GM18951 (cell line): ENCODE results near the gene GFRA1.

Experiments used
- POLR2A ChIP-seq: IDR thresholded peaks from 4 replicates; pipeline ENCODE4 v1.6.1; 2011; ENCODE audit warnings: mild to moderate bottlenecking; ENCODE audit not compliant: insufficient read length, insufficient read depth; ENCODE audit errors: extremely low read depth
- in situ Hi-C: fragments of 300-500 bp; cut with MboI; formaldehyde crosslinking; loops from one replicate; pipeline ENCODE4 v1.12.0; 2022; ENCODE audit warnings: low sequenced_read_pairs, mixed read lengths, inconsistent platforms; ENCODE audit not compliant: unreplicated experiment

Gene GFRA1

DNA sequence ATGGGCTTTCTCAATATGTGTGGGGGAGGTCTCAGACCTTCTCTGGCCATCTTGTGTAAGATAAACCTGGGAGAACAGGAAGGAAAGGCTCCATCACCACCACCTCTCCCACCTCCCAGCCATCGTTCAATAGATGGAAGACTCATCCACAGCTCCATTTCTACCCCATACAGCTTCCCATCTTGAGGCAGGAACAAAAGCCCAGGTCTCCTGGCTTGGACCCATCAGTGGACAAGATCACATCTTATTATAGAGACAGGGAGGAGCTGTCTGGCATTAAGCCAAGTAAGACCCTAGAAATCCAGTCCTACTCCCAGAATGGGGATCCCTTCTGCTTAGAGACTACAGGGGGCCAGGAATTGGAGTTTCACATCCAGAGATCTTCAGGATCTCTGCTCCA, 150.3 kb downstream of the GFRA1 start:
- in situ Hi-C loops, result no loop called here
- TF ChIP-seq POLR2A, result no peak

GRCh38 chr10:116121640-116122525, 151.1 kb downstream of the GFRA1 start:
- TF ChIP-seq POLR2A, result no peak

GRCh38 chr10:116120688-116121455, 152.1 kb downstream of the GFRA1 start:
- in situ Hi-C loops, result no loop called here
- TF ChIP-seq POLR2A, result no peak

More at GRCh38 chr10:116121640-116122525, 151.1 kb downstream of the GFRA1 start:
- in situ Hi-C loops, result no loop called here

DNA sequence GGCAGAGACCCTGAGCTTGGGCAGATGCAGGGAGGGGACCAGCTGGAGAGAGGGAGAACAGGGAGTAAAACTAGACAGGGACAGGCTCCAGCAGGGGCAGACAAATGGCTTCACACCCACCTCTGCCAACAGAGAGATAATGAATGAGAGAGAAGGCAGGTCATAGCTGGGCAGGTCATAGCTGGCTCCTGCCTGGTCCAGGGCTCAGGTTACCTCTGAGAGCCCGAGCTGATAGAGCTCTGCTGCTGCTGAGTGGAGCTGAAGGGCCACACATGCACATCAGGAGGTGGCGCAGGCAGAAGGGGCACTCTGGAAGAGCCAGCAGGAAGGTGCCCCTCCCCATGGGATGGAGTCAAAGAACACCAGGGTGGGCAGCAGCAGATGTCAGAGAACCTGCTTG, 154.2 kb downstream of the GFRA1 start:
- in situ Hi-C loops, result no loop called here

GRCh38 chr10:116115797-116116196, 157.2 kb downstream of the GFRA1 start:
- TF ChIP-seq POLR2A, result no peak
- in situ Hi-C loops, result no loop called here

More for the DNA sequence above, 154.2 kb downstream of the GFRA1 start:
- TF ChIP-seq POLR2A, result no peak

GRCh38 chr10:116115036-116115641, 157.9 kb downstream of the GFRA1 start:
- TF ChIP-seq POLR2A, result no peak
- in situ Hi-C loops, result no loop called here

- in situ Hi-C loops, result no loop called here
- no peak for TF ChIP-seq POLR2A
Measured at GRCh38 chr10:116113721-116114501, 159.1 kb downstream of the GFRA1 start.

GRCh38 chr10:116112232-116113231, 160.5 kb downstream of the GFRA1 start:
- TF ChIP-seq POLR2A, result no peak
- in situ Hi-C loops, result no loop called here

GRCh38 chr10:116111483-116112095, 161.4 kb downstream of the GFRA1 start:
- TF ChIP-seq POLR2A, result no peak

DNA sequence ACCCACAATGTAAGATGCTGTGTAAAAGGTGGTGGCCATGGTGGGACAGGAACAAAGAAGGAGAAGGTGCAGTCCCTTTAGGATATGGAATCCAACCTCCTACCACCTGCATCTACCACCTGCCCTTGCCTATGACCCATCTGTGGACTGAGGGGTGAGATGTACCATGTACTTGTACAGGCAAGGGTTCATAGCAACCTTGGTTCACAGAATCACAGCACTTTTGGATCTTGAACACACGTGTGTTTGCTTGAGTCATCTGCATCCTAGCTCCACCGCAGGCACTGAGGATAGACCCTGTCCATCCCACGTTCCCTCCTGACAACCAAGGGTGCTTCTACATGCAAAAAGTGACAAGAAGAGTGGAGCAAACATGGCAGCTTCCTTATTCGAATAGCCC, 162.3 kb downstream of the GFRA1 start:
- in situ Hi-C loops, result no loop called here
- no peak for TF ChIP-seq POLR2A

More at GRCh38 chr10:116111483-116112095, 161.4 kb downstream of the GFRA1 start:
- in situ Hi-C loops, result no loop called here

DNA sequence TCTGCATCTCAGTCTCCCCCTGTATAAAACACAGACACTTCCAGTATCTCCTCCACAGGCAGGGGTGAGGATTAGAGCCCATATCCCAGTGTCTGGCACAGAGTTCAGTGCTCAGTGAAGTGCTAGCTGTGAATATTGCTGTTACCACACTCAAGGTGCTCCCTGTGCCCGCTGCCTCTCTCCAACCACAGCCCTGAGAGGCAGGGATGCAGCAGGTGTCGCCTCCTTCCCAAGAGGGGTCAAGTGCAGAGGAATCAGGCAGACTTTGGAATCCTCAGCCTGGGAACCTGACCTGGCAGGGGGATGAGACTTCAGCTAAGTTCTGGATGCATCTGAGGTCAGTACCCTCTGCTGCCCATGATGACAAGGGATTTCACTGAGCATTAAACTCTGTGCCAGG, 163.1 kb downstream of the GFRA1 start:
- TF ChIP-seq POLR2A, result no peak
- in situ Hi-C loops, result no loop called here

- TF ChIP-seq POLR2A, result no peak
- in situ Hi-C loops, result no loop called here
Measured at GRCh38 chr10:116109481-116109880, 163.5 kb downstream of the GFRA1 start.
